ENCODE results near the gene TIMM22. TPM values are rescaled to one million over a fixed set of nuclear protein-coding genes. Genes with fewer than 3 reads are reported as not detected.
"Not testable (repeated sequence)": the region's sequence is repeated elsewhere in the genome, so short reads cannot be mapped to it uniquely, and the experiment has no call there.

Gene TIMM22
- polyA plus RNA-seq, 4 donors, result 6.9 to 9.4 (median 8.0) TPM

DNA sequence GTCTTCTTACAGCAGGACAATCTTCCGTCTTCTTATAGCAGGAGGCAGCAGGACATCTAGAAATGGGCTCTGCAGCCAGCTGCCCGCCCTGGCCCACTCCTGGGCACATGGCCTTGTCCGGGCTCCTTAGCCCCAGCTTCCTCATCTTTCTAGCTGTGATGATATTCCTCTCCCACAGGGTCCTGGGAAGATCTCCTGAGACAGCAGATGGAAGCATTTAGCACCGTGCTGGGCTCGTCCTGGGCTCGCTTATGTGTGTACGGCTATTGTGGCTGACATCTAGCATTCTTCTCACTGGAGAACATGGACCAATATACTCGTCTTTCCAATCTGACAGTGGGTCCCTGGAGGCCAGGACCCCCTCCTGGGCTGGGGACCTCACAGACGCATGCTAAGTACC lies 48.5 kb downstream of the TIMM22 start:
- H3K27me3 ChIP-seq (ENCODE audit: control insufficient read depth in 3 of 3, insufficient read depth in 3 of 3, low read length in 3 of 3), result no peaks in the 10 kb centered on the region
- no peak overlapping the region for H3K27ac ChIP-seq (ENCODE audit: low read depth in 1 of 3, low read length in 2 of 3)
- no peak overlapping the region for H3K4me3 ChIP-seq (ENCODE audit: low read depth in 1 of 3, low read length in 3 of 3)
- H3K4me1 ChIP-seq (ENCODE audit: control insufficient read depth in 3 of 3, insufficient read depth in 2 of 3, low read depth in 1 of 3, low read length in 2 of 3), result peaks cover 0 to 3% (median 0%) of the 10 kb centered on the region in 3 donors
- no peaks in the 10 kb centered on the region for H3K9me3 ChIP-seq (ENCODE audit: control insufficient read depth in 2 of 2, insufficient read depth in 1 of 2, low read depth in 1 of 2, low read length in 1 of 2)
- DNase-seq (no peak), FAIRE-seq (no peak)
- H3K36me3 ChIP-seq (ENCODE audit: control insufficient read depth in 3 of 3, insufficient read depth in 2 of 3, low read depth in 1 of 3, low read length in 3 of 3), result peaks cover 3 to 92% (median 14%) of the 10 kb centered on the region in 3 donors
- 89 to 97% (median 92%) methylated on average over 9 of the region's 9 CpGs for WGBS, 3 donors

DNA sequence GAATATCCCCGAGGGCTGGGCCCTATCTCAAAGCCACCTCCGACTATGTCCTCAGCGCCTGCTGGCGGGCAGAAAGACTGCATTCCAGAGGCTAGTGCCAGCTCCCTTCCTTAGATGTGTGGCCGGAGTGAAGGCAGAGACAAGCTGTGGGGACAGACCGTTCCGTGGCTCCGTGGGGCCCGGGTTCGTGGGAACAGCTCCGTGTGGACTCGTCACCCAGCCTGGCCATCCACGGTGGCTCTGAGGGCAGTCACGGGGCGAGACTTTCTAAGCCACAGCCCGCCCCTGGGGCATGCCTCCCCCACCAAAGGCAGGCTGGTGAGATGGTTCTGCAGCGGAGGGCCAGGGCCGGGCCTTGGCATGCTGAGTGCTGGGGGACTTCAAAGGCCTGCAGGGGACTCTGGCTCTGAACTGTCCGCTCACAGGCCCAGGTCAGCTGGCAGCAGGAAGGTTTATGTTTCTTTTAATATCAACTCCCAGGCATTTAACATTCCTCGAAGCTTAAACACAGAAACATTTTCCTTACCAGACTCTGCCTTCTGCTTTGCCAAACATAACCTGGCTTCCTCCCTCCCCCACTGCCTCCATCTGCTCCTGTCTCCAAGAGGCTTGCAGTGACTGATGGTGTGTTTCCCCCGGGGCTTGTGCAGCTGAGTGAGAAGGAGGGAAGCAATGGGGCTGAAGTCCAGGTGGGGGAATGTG lies 50.4 kb downstream of the TIMM22 start:
- 82 to 87% (median 83%) methylated on average over 17 to 21 of the region's 21 CpGs for WGBS, 3 donors
- no peak for DNase-seq
- Histone ChIP-seq H3K9me3 (ENCODE audit: control insufficient read depth in 2 of 2, insufficient read depth in 1 of 2, low read depth in 1 of 2, low read length in 1 of 2) (no peaks in the 10 kb centered on the region), H3K27ac (ENCODE audit: low read depth in 1 of 3, low read length in 2 of 3) (peak overlapping the region in 1 of 3 donors; percentile 26), H3K4me1 (ENCODE audit: control insufficient read depth in 3 of 3, insufficient read depth in 2 of 3, low read depth in 1 of 3, low read length in 2 of 3) (peaks cover 0 to 3% (median 0%) of the 10 kb centered on the region in 3 donors), H3K4me3 (ENCODE audit: low read depth in 1 of 3, low read length in 3 of 3) (no peak overlapping the region), H3K36me3 (ENCODE audit: control insufficient read depth in 3 of 3, insufficient read depth in 2 of 3, low read depth in 1 of 3, low read length in 3 of 3) (peaks cover 3 to 89% (median 11%) of the 10 kb centered on the region in 3 donors), H3K27me3 (ENCODE audit: control insufficient read depth in 3 of 3, insufficient read depth in 3 of 3, low read length in 3 of 3) (no peaks in the 10 kb centered on the region)
- FAIRE-seq, result no peak

- peak overlapping the region in 1 of 3 donors; percentile 26 for H3K27ac ChIP-seq (ENCODE audit: low read depth in 1 of 3, low read length in 2 of 3)
- WGBS, 3 donors, result 81 to 92% (median 85%) methylated on average over 20 of the region's 20 CpGs
- no peak for FAIRE-seq
- H3K36me3 ChIP-seq (ENCODE audit: control insufficient read depth in 3 of 3, insufficient read depth in 2 of 3, low read depth in 1 of 3, low read length in 3 of 3), result peaks cover 3 to 83% (median 11%) of the 10 kb centered on the region in 3 donors
- peaks cover 0 to 3% (median 0%) of the 10 kb centered on the region in 3 donors for H3K4me1 ChIP-seq (ENCODE audit: control insufficient read depth in 3 of 3, insufficient read depth in 2 of 3, low read depth in 1 of 3, low read length in 2 of 3)
- no peak overlapping the region for H3K4me3 ChIP-seq (ENCODE audit: low read depth in 1 of 3, low read length in 3 of 3)
- no peak for DNase-seq
- H3K9me3 ChIP-seq (ENCODE audit: control insufficient read depth in 2 of 2, insufficient read depth in 1 of 2, low read depth in 1 of 2, low read length in 1 of 2), result no peaks in the 10 kb centered on the region
- no peaks in the 10 kb centered on the region for H3K27me3 ChIP-seq (ENCODE audit: control insufficient read depth in 3 of 3, insufficient read depth in 3 of 3, low read length in 3 of 3)
Observed at GRCh38 chr17:1047879-1048470, 51.0 kb downstream of the TIMM22 start.

DNA sequence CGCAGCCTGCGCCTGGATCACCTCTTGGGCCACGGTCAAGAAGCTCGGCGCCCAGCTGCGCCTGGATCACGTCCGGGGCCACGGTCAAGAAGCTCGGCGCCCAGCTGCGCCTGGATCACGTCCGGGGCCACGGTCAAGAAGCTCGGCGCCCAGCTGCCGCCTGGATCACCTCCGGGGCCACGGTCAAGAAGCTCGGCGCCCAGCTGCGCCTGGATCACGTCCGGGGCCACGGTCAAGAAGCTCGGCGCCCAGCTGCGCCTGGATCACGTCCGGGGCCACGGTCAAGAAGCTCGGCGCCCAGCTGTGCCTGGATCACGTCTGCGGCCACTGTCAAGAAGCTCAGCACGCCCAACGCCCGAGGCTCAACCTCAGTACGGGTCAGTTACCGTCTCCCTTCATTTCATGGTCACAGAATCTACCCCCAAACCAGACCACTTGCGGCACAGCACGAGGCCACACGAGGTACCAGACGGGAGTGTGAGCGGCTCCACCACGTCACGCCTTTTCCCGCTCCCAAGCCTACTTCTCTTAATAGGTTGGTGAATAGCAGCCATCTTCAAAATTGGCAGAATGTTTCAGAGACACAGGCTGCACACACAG lies 51.7 kb downstream of the TIMM22 start:
- not testable (repeated sequence) for H3K4me3 ChIP-seq (ENCODE audit: low read depth in 1 of 3, low read length in 3 of 3); H3K9me3 ChIP-seq (ENCODE audit: control insufficient read depth in 2 of 2, insufficient read depth in 1 of 2, low read depth in 1 of 2, low read length in 1 of 2); H3K27me3 ChIP-seq (ENCODE audit: control insufficient read depth in 3 of 3, insufficient read depth in 3 of 3, low read length in 3 of 3); FAIRE-seq; DNase-seq; H3K27ac ChIP-seq (ENCODE audit: low read depth in 1 of 3, low read length in 2 of 3); H3K4me1 ChIP-seq (ENCODE audit: control insufficient read depth in 3 of 3, insufficient read depth in 2 of 3, low read depth in 1 of 3, low read length in 2 of 3)
- H3K36me3 ChIP-seq (ENCODE audit: control insufficient read depth in 3 of 3, insufficient read depth in 2 of 3, low read depth in 1 of 3, low read length in 3 of 3), result peaks cover 3 to 81% (median 13%) of the 10 kb centered on the region in 3 donors
- WGBS, 3 donors, result 94 to 97% (median 95%) methylated on average over 38 to 49 of the region's 49 CpGs

- 87 to 93% (median 89%) methylated on average over 28 of the region's 28 CpGs for WGBS, 3 donors
Observed at GRCh38 chr17:1049446-1050225, 52.7 kb downstream of the TIMM22 start.

DNA sequence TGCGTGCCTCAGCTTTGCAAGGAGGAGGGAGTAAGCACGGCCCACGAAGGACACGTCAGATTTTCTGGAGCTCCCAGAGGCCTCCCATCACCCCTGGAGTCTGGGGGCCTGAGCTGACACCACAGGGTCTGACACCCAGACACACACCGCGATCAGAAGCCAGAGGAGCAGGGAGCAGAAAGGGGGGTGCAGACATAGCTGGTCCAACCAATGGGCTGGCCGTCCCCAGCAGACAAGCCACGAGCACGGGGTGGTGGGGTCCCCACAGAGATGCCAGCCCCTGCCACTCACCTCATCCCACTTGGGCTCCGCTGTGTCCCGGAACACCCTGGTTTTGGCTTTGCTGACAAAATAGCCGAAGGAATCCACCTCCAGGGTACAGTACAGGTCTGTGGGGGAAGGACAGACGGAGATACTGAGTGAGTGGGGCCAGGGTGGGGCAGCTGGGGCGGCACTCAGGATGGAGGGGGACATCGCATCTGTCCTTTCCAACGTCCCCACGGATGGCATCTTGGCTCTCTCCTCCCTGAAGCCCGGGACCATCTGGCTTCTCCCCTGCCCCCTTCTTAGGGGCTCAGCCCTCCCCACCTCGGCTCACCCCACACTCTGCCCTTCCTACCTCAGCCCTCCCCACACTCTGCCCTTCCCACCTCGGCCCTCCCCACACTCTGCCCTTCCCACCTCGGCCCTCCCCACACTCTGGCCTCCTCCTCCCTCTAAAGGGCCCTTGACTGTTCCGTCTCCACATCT lies 53.5 kb downstream of the TIMM22 start:
- Histone ChIP-seq H3K4me3 (ENCODE audit: low read depth in 1 of 3, low read length in 3 of 3) (no peak overlapping the region), H3K9me3 (ENCODE audit: control insufficient read depth in 2 of 2, insufficient read depth in 1 of 2, low read depth in 1 of 2, low read length in 1 of 2) (no peaks in the 10 kb centered on the region), H3K27ac (ENCODE audit: low read depth in 1 of 3, low read length in 2 of 3) (no peak overlapping the region), H3K4me1 (ENCODE audit: control insufficient read depth in 3 of 3, insufficient read depth in 2 of 3, low read depth in 1 of 3, low read length in 2 of 3) (peaks cover 0 to 3% (median 0%) of the 10 kb centered on the region in 3 donors), H3K36me3 (ENCODE audit: control insufficient read depth in 3 of 3, insufficient read depth in 2 of 3, low read depth in 1 of 3, low read length in 3 of 3) (peaks cover 3 to 83% (median 19%) of the 10 kb centered on the region in 3 donors), H3K27me3 (ENCODE audit: control insufficient read depth in 3 of 3, insufficient read depth in 3 of 3, low read length in 3 of 3) (no peaks in the 10 kb centered on the region)
- FAIRE-seq (no peak), DNase-seq (no peak)
- WGBS, 3 donors, result 80 to 85% (median 83%) methylated on average over 21 to 22 of the region's 22 CpGs

More at GRCh38 chr17:1049446-1050225, 52.7 kb downstream of the TIMM22 start:
- H3K9me3 ChIP-seq (ENCODE audit: control insufficient read depth in 2 of 2, insufficient read depth in 1 of 2, low read depth in 1 of 2, low read length in 1 of 2), result no peaks in the 10 kb centered on the region
- H3K36me3 ChIP-seq (ENCODE audit: control insufficient read depth in 3 of 3, insufficient read depth in 2 of 3, low read depth in 1 of 3, low read length in 3 of 3), result peaks cover 6 to 82% (median 19%) of the 10 kb centered on the region in 3 donors
- FAIRE-seq (no peak), DNase-seq (no peak)
- no peaks in the 10 kb centered on the region for H3K27me3 ChIP-seq (ENCODE audit: control insufficient read depth in 3 of 3, insufficient read depth in 3 of 3, low read length in 3 of 3)
- H3K4me3 ChIP-seq (ENCODE audit: low read depth in 1 of 3, low read length in 3 of 3), result no peak overlapping the region
- peaks cover 0 to 3% (median 0%) of the 10 kb centered on the region in 3 donors for H3K4me1 ChIP-seq (ENCODE audit: control insufficient read depth in 3 of 3, insufficient read depth in 2 of 3, low read depth in 1 of 3, low read length in 2 of 3)
- no peak overlapping the region for H3K27ac ChIP-seq (ENCODE audit: low read depth in 1 of 3, low read length in 2 of 3)

GRCh38 chr17:1050996-1051925 lies 54.3 kb downstream of the TIMM22 start:
- no peaks in the 10 kb centered on the region for H3K9me3 ChIP-seq (ENCODE audit: control insufficient read depth in 2 of 2, insufficient read depth in 1 of 2, low read depth in 1 of 2, low read length in 1 of 2)
- DNase-seq, result no peak
- H3K36me3 ChIP-seq (ENCODE audit: control insufficient read depth in 3 of 3, insufficient read depth in 2 of 3, low read depth in 1 of 3, low read length in 3 of 3), result peaks cover 5 to 87% (median 19%) of the 10 kb centered on the region in 3 donors
- no peaks in the 10 kb centered on the region for H3K27me3 ChIP-seq (ENCODE audit: control insufficient read depth in 3 of 3, insufficient read depth in 3 of 3, low read length in 3 of 3)
- peaks cover 0 to 3% (median 0%) of the 10 kb centered on the region in 3 donors for H3K4me1 ChIP-seq (ENCODE audit: control insufficient read depth in 3 of 3, insufficient read depth in 2 of 3, low read depth in 1 of 3, low read length in 2 of 3)
- FAIRE-seq, result no peak
- WGBS, 3 donors, result 88 to 90% (median 89%) methylated on average over 33 of the region's 33 CpGs
- H3K4me3 ChIP-seq (ENCODE audit: low read depth in 1 of 3, low read length in 3 of 3), result no peak overlapping the region
- no peak overlapping the region for H3K27ac ChIP-seq (ENCODE audit: low read depth in 1 of 3, low read length in 2 of 3)

Data from small intestine (tissue), 7 donors.